OCI-LY1 (cell line): ENCODE results near the gene GAS2L1.

Experiments
- H2AFZ ChIP-seq: fragments of 200-600 bp; sonication (generic), shearing (Covaris generic); 2 replicates; pipeline ENCODE4 v1.6.0; 2014; ENCODE audit warnings: antibody characterized with exemption, mild to moderate bottlenecking, low read length
- H3F3A ChIP-seq: fragments of 200-600 bp; sonication (generic), shearing (Covaris generic); 2 replicates; pipeline ENCODE4 v1.6.0; 2014; ENCODE audit warnings: mild to moderate bottlenecking, antibody characterized with exemption, low read length, moderate library complexity; ENCODE audit not compliant: insufficient read depth
- H3K27ac ChIP-seq: fragments of 200-600 bp; sonication (generic); 2 replicates; pipeline ENCODE4 v1.5.1; 2014; ENCODE audit warnings: low read length, mixed run types, mild to moderate bottlenecking, low read depth; ENCODE audit not compliant: poor library complexity, severe bottlenecking
- H3K27me3 ChIP-seq: fragments of 200-600 bp; sonication (generic); 2 replicates; pipeline ENCODE4 v1.6.0; 2014; ENCODE audit warnings: antibody characterized with exemption, mild to moderate bottlenecking, low read length, moderate library complexity; ENCODE audit not compliant: insufficient read depth
- H3K36me3 ChIP-seq: fragments of 200-600 bp; sonication (generic); 2 replicates; pipeline ENCODE4 v1.6.1; 2014; ENCODE audit warnings: mild to moderate bottlenecking, antibody characterized with exemption, low read length, moderate library complexity, mixed read lengths; ENCODE audit not compliant: insufficient read depth
- H3K4me1 ChIP-seq: fragments of 200-600 bp; sonication (generic); 2 replicates; pipeline ENCODE4 v1.5.1; 2014; ENCODE audit warnings: mild to moderate bottlenecking, low read length, moderate library complexity; ENCODE audit not compliant: insufficient read depth, severe bottlenecking
- H3K4me2 ChIP-seq: fragments of 200-600 bp; sonication (generic), shearing (Covaris generic); 2 replicates; pipeline ENCODE4 v1.6.1; 2014; ENCODE audit warnings: low read length
- H3K4me3 ChIP-seq: fragments of 200-600 bp; sonication (generic); 2 replicates; pipeline ENCODE4 v1.5.1; 2014; ENCODE audit warnings: low read length, low read depth, mild to moderate bottlenecking, mixed read lengths; ENCODE audit not compliant: poor library complexity, severe bottlenecking
- H3K79me2 ChIP-seq: fragments of 200-600 bp; shearing (Covaris generic); 2 replicates; pipeline ENCODE4 v1.6.1; 2016; ENCODE audit warnings: mixed run types, low read length, mixed read lengths; ENCODE audit not compliant: insufficient read depth
- H3K9ac ChIP-seq: fragments of 200-600 bp; sonication (generic), shearing (Covaris generic); 2 replicates; pipeline ENCODE4 v1.6.1; 2014; ENCODE audit warnings: mild to moderate bottlenecking, low read length, mixed read lengths
- H3K9me2 ChIP-seq: fragments of 200-600 bp; sonication (generic), shearing (Covaris generic); 2 replicates; pipeline ENCODE4 v1.6.1; 2014; ENCODE audit warnings: low read depth, mild to moderate bottlenecking, low read length, mixed read lengths
- H3K9me3 ChIP-seq: fragments of 200-600 bp; shearing (Covaris generic); 2 replicates; pipeline ENCODE4 v1.6.1; 2014; ENCODE audit warnings: low read length, mixed read lengths
- H4K20me1 ChIP-seq: fragments of 200-600 bp; sonication (generic), shearing (Covaris generic); 2 replicates; pipeline ENCODE4 v1.6.0; 2016; ENCODE audit warnings: mild to moderate bottlenecking, low read length; ENCODE audit not compliant: insufficient read depth
- EZH2 ChIP-seq: fragments of 200-600 bp; sonication (generic), shearing (Covaris generic); IDR thresholded peaks from 2 replicates; pipeline ENCODE4 v1.8.0; 2017; ENCODE audit warnings: borderline replicate concordance, mixed run types, mild to moderate bottlenecking, antibody characterized with exemption, low read length, moderate library complexity, mixed read lengths
- TF ChIP-seq, protein P1 (sequence below): fragments of 200-600 bp; sonication (generic), shearing (Covaris generic); IDR thresholded peaks from 2 replicates; pipeline ENCODE4 v1.5.1; 2017; ENCODE audit warnings: mild to moderate bottlenecking, antibody characterized with exemption, low read length, moderate library complexity, mixed read lengths

The GAS2L1 gene

DNA sequence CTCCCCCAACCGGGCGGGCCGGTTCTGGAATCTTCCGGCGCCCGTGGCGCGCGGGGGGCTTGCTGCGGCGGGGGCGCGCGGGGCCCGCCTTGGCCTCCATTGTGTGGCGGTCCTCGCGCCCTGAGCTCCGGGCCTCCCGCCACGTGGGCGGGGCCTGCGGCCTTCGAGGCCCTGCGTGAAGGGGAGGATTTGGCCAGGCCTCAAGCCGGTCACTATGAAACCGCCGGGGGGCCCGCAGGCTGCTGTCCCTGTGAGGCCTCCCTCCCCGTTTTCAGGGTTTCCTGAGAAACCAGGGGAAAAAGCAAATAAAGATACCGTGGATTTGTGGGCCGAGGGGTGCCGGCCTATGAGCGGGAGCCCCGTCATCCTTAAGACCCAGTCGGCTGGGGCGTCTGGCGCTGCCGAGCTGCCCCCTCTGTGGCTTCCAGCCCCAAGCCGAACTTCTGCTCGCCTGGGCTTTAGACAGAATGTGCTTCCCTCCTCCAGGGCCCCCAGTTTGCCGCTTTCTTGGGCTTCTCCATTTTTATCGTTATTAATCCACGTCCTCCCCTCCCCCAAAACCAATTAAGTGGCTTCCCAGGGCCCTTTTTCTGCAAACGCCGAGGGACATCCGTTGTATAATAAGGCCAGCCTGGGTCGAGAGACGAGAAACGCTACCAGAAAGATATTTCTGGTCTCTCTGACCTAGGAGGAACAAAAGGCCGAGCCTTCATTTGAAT is 37.8 kb upstream of the GAS2L1 start:
- Histone ChIP-seq H3K9me3 (no peaks in the 10 kb centered on the region), H3K27ac (peak overlapping the region; percentile 82), H3K36me3 (peaks cover 77% of the 10 kb centered on the region), H3K4me1 (peaks cover 39% of the 10 kb centered on the region), H3K9me2 (no peaks in the 10 kb centered on the region), H3K79me2 (peaks cover 63% of the 10 kb centered on the region), H4K20me1 (no peaks in the 10 kb centered on the region), H3K4me2 (peak overlapping the region; percentile 96), H3F3A (no peaks in the 10 kb centered on the region), H2AFZ (no peak overlapping the region), H3K27me3 (no peaks in the 10 kb centered on the region), H3K4me3 (peak overlapping the region; percentile 97), H3K9ac (peak overlapping the region; percentile 98)
- TF ChIP-seq EZH2, result no peak
- TF ChIP-seq, protein P1, sequence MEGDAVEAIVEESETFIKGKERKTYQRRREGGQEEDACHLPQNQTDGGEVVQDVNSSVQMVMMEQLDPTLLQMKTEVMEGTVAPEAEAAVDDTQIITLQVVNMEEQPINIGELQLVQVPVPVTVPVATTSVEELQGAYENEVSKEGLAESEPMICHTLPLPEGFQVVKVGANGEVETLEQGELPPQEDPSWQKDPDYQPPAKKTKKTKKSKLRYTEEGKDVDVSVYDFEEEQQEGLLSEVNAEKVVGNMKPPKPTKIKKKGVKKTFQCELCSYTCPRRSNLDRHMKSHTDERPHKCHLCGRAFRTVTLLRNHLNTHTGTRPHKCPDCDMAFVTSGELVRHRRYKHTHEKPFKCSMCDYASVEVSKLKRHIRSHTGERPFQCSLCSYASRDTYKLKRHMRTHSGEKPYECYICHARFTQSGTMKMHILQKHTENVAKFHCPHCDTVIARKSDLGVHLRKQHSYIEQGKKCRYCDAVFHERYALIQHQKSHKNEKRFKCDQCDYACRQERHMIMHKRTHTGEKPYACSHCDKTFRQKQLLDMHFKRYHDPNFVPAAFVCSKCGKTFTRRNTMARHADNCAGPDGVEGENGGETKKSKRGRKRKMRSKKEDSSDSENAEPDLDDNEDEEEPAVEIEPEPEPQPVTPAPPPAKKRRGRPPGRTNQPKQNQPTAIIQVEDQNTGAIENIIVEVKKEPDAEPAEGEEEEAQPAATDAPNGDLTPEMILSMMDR, result no peak

DNA sequence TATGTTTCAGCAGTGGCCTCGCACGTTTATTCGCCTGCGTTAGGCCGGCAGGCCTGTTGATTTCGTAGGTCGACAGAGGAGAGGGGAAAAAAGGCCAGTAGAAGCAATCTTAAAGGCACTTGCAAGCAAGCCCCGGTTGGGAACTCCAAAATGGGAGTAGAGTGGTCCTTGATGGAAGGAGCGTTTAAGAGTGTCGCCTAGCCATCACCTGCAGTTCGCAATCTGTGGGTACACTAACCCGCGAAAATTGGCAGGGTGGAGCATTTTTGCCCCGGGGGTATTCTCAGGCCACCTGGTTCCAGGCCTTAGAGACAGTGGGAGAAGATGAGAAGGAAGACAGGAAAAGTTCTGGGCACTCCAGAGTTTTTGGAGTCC is 37.2 kb upstream of the GAS2L1 start:
- Histone ChIP-seq H3K27ac (peak overlapping the region; percentile 82), H3K4me3 (peak overlapping the region; percentile 97), H3K4me1 (peaks cover 39% of the 10 kb centered on the region), H3K9ac (peak overlapping the region; percentile 98), H3K27me3 (no peaks in the 10 kb centered on the region), H3K36me3 (peaks cover 77% of the 10 kb centered on the region), H4K20me1 (no peaks in the 10 kb centered on the region), H2AFZ (no peak overlapping the region), H3F3A (no peaks in the 10 kb centered on the region), H3K9me3 (no peaks in the 10 kb centered on the region), H3K79me2 (peaks cover 68% of the 10 kb centered on the region), H3K4me2 (peak overlapping the region; percentile 96), H3K9me2 (no peaks in the 10 kb centered on the region)
- TF ChIP-seq EZH2, result no peak
- TF ChIP-seq, protein P1, result no peak

DNA sequence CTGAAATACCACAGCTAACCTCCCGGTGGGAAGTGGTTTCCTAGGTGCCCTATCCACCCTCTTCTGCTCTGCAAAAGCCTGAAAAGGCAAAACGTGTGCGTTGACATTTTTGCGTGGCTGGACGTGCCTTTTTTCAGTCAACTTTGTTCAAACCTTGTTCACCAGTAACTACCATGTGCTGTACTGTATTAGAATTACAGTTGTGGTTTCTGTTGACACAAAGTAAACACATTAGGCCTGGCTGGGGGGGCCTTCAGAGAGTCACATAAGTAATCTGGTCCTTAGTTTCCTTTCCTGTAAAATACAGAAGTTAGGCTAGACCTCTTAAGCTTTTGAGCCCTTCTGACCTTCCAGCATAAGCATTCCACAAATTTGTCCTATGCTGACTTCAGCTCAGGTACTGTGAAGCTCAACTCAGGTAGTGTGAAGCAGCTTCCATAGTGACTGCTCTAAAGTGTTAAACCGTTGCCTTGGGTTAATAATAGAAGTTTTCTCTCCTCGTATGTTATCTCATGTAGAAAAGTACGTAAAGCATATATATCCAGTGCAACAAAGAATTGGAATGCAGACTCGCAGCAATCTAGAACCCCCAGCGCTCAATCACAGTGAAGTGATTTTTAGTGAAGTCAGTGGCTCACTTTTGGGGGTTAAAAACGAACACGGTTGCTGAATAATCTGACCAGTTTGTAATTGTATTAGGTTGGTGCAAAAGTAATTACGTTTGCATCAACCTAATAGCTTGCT is 36.5 kb upstream of the GAS2L1 start:
- H3K36me3 ChIP-seq, result peaks cover 80% of the 10 kb centered on the region
- peak overlapping the region; percentile 82 for H3K27ac ChIP-seq
- peaks cover 39% of the 10 kb centered on the region for H3K4me1 ChIP-seq
- peak overlapping the region; percentile 97 for H3K4me3 ChIP-seq
- no peaks in the 10 kb centered on the region for H3K9me2 ChIP-seq
- H2AFZ ChIP-seq, result no peak overlapping the region
- TF ChIP-seq, protein P1, result no peak
- TF ChIP-seq EZH2, result no peak
- no peaks in the 10 kb centered on the region for H3F3A ChIP-seq
- H3K9me3 ChIP-seq, result no peaks in the 10 kb centered on the region
- peak overlapping the region; percentile 96 for H3K4me2 ChIP-seq
- H3K79me2 ChIP-seq, result peaks cover 75% of the 10 kb centered on the region
- H4K20me1 ChIP-seq, result no peaks in the 10 kb centered on the region
- H3K27me3 ChIP-seq, result no peaks in the 10 kb centered on the region
- H3K9ac ChIP-seq, result peak overlapping the region; percentile 98
